GM18873 (cell line): ENCODE measurements around the gene TMEM139.
A peak's percentile ranks its signal among the peaks of the same experiment; 100 is the strongest.

Experiments used
- ATAC-seq: cut with Tn5 transposase; IDR thresholded peaks from one replicate; pipeline ENCODE4 v1.9.1; 2021; ENCODE audit warnings: mild to moderate bottlenecking, moderate library complexity, moderate number of reproducible peaks; ENCODE audit not compliant: unreplicated experiment, low FRiP score

TMEM139 gene

GRCh38 chr7:143284591-143285469 is at the start of gene TMEM139:
Gene TMEM139, plus strand, starts transcription at chr7:143284958. Its CDS starts 1,000 bp downstream, at chr7:143285958.
- no peak for ATAC-seq

GRCh38 chr7:143235561-143235960 is 49.2 kb upstream of the TMEM139 start:
- ATAC-seq, result no peak

GRCh38 chr7:143236408-143236990 is 48.3 kb upstream of the TMEM139 start:
- ATAC-seq, result no peak

GRCh38 chr7:143237366-143237765 is 47.4 kb upstream of the TMEM139 start:
- ATAC-seq, result no peak

GRCh38 chr7:143238289-143238980 is 46.3 kb upstream of the TMEM139 start:
- no peak for ATAC-seq

- ATAC-seq, result no peak
These were observed 44.9 kb upstream of the TMEM139 start for GRCh38 chr7:143239813-143240212.

- peak; percentile 78 for ATAC-seq
These were observed 44.2 kb upstream of the TMEM139 start for GRCh38 chr7:143240291-143241168.

GRCh38 chr7:143242306-143242705 is 42.5 kb upstream of the TMEM139 start:
- no peak for ATAC-seq

- no peak for ATAC-seq
These were observed 41.6 kb upstream of the TMEM139 start for GRCh38 chr7:143243111-143243510.

GRCh38 chr7:143243614-143244013 is 41.1 kb upstream of the TMEM139 start:
- ATAC-seq, result no peak

GRCh38 chr7:143244321-143244720 is 40.4 kb upstream of the TMEM139 start:
- ATAC-seq, result no peak

GRCh38 chr7:143245123-143245522 is 39.6 kb upstream of the TMEM139 start:
- no peak for ATAC-seq

GRCh38 chr7:143247372-143247771 is 37.4 kb upstream of the TMEM139 start:
- ATAC-seq, result no peak

GRCh38 chr7:143248761-143249354 is 35.9 kb upstream of the TMEM139 start:
- no peak for ATAC-seq

GRCh38 chr7:143250199-143250598 is 34.6 kb upstream of the TMEM139 start:
- ATAC-seq, result no peak

- no peak for ATAC-seq
These were observed 33.9 kb upstream of the TMEM139 start for GRCh38 chr7:143250822-143251221.

GRCh38 chr7:143252006-143252405 is 32.8 kb upstream of the TMEM139 start:
- no peak for ATAC-seq

GRCh38 chr7:143255564-143255963 is 29.2 kb upstream of the TMEM139 start:
- ATAC-seq, result no peak

- ATAC-seq, result no peak
These were observed 28.4 kb upstream of the TMEM139 start for GRCh38 chr7:143256325-143256724.

GRCh38 chr7:143256932-143257331 is 27.8 kb upstream of the TMEM139 start:
- ATAC-seq, result peak; percentile 74
